GM12878 (cell line): ENCODE results near the gene ACTR1A.

Source experiments
- CTCF ChIP-seq, 3 experiments: IDR thresholded peaks in 2 of 3; conservative IDR thresholded peaks in 1 of 3; 2 replicates each; pipeline ENCODE4 v1.5.1; 2011; ENCODE audit warnings: low read depth in 3 of 3, low read length in 3 of 3, mild to moderate bottlenecking in 3 of 3, control low read depth in 2 of 3, moderate library complexity in 2 of 3, inconsistent platforms in 1 of 3, mixed read lengths in 1 of 3; ENCODE audit not compliant: control insufficient read depth in 2 of 3, insufficient read depth in 1 of 3; ENCODE audit errors: extremely low read depth in 1 of 3
- EZH2 ChIP-seq: IDR thresholded peaks from 2 replicates; pipeline ENCODE4 v1.6.1; 2012; ENCODE audit warnings: low read depth, mild to moderate bottlenecking, control low read depth, inconsistent platforms, low read length, borderline replicate concordance; ENCODE audit not compliant: control insufficient read depth
- IKZF1 ChIP-seq: fragments of 450-650 bp; conservative IDR thresholded peaks from 2 replicates; pipeline ENCODE4 v1.6.1; 2017; ENCODE audit warnings: antibody characterized with exemption, mild to moderate bottlenecking
- PKNOX1 ChIP-seq: fragments of 450-650 bp; IDR thresholded peaks from 2 replicates; pipeline ENCODE4 v1.6.1; 2016; ENCODE audit warnings: mild to moderate bottlenecking

GRCh38 chr10:102468683-102469082 lies 33.8 kb downstream of the ACTR1A start:
- no peak for TF ChIP-seq CTCF (IDR thresholded peaks at IDR 0.05 in 2 of 3, conservative IDR thresholded peaks at IDR 0.05 in 1 of 3; ENCODE audit: control insufficient read depth in 2 of 3, extremely low read depth in 1 of 3, insufficient read depth in 1 of 3, low read depth in 3 of 3, low read length in 3 of 3)
- TF ChIP-seq IKZF1, result no peak
- TF ChIP-seq PKNOX1, result no peak
- TF ChIP-seq EZH2, result no peak
